Activated CD4-positive, CD25-positive, alpha-beta regulatory T cell treated with anti-CD3 and anti-CD28 coated beads, Interleukin-2, amount 50 U/mL, for 24 hours (primary cell): ENCODE measurements around the gene ACTN4.

Experiments used
- ATAC-seq, 2 donors: fragments of 150-1000 bp; cut with Tn5 transposase; one replicate each; pipeline ENCODE4 v1.10.0; 2021; ENCODE audit warnings: mild to moderate bottlenecking in 1 of 2, moderate library complexity in 1 of 2

Gene ACTN4

DNA sequence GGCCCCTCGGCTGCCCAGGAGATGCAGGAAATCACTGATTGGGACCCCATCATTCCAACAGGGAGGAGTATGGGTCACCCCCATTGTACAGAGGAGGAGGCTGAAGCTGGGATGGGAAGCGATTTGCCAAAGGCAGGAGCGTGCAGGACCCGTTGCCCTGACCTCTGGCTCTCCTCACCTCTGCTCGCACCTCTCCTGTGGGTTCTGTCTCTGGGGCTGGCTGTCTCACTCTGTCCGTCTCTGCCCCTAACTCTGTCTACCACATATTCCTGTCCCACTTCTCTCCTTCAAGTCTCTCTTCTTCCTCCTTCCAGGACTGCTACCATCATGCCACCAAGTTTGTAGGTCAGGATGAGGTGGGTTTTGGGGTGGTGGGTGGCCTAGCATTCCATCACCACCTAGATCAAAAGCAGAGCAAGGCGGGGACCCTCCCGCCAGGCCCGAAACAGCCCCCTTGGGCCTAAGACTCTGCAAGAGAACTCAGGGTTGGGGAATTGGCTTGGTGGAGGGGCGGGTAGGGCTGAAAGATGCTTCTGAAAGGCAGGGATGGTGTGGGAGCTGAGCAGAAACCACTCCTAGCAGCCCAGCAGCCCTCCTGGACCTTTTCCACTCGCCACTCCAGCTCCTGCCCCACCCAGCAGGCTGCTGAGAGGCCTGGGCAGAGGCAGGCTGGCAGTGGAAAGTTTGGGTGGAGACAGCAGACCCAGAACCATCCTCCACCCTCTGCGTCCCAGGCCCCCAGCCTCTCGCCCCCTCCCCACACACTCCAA lies 126.9 kb downstream of the ACTN4 start:
- no peak for ATAC-seq

DNA sequence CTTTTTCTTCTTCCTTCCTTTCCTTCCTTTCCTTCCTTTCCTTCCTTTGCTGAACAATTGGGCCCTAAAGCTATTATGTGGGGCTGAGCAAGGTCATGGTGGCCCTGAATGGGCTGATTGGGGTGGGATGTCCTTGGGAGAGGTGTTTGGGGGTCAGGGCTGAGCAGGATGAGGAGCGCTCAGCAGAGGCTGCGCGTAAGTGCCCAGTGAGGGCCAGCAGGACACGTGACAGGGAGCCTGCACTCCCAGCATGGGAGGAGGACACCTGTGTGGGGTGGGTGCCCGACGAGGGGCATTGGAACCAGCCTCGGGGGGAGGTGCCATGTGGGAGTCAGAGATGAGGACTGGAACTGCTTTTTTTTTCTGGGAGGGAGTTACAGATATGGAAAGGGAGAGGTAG lies 131.3 kb downstream of the ACTN4 start:
- no peak for ATAC-seq

DNA sequence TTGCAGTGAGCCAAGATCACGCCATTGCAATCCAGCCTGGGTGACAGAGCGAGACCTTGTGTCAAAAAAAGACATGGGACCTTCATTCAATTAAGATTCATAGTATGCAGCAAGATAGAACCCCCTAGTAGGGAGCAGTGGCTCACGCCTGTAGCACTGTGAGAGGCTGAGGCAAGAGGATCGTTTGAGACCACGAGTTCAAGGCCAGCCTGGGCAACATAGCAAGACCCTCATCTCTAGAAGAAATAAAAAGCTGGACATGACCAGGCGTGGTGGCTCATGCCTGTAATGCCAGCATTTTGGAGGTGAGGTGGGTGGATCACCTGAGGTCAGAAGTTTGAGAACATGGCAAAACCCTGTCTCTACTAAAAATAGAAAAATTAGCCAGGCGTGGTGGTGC lies 133.0 kb downstream of the ACTN4 start:
- no peak for ATAC-seq

DNA sequence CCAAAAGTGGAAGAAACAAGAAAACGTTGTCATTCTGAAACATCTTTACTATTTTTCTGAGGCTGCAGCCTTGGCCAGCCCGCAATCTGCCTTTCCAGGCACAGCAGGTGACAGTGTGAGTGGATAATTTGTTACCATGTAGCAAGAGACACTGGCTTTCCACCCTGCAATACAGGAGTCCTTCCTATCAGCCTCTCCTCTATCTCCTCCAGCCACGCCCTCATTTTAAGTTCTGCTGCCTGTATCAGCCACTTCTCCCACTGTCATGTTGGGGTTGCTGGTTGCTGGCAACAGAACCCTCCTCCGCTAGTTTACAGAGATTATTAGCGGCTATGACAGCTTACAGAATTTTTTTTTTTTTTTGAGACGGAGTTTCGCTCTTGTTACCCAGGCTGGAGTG lies 133.6 kb downstream of the ACTN4 start:
- ATAC-seq = no peak
